ENCODE measurements around the gene CDC25A. TPM values are rescaled to one million over a fixed set of nuclear protein-coding genes. Genes with fewer than 3 reads are reported as not detected.
"Not testable (repeated sequence)": the region's sequence is repeated elsewhere in the genome, so short reads cannot be mapped to it uniquely, and the experiment has no call there.

CDC25A gene
- total RNA-seq, 1 donor from 2014 or later, result 0.87 TPM

DNA sequence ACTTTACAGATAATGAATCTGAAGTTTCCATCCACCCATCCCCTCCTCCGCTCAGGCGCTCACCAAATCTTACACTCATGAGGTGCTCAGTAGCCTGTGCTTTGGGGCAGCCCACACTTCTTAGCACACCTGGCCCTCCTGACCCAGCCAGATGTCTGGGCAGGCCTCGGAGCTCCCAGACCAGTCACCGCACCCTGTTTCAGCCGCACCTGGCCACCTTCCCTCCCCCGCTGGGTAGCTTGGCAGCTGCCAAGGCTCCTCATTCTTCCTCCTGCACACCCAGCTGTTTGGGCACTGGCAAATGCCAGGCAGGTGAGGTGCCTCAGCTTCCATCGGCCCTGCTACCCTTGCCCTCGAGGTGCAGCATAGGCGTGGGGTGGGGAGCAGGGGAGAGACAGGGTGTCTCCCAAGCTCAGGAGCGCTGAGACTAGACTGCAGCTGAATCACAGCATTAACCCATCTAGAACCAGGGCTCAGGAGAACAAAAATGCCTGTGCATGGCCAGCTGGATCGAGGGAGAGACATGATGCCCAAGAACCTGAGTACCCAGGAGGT, 45.8 kb downstream of the CDC25A start:
- no peak for DNase-seq (ENCODE audit: low spot score)

DNA sequence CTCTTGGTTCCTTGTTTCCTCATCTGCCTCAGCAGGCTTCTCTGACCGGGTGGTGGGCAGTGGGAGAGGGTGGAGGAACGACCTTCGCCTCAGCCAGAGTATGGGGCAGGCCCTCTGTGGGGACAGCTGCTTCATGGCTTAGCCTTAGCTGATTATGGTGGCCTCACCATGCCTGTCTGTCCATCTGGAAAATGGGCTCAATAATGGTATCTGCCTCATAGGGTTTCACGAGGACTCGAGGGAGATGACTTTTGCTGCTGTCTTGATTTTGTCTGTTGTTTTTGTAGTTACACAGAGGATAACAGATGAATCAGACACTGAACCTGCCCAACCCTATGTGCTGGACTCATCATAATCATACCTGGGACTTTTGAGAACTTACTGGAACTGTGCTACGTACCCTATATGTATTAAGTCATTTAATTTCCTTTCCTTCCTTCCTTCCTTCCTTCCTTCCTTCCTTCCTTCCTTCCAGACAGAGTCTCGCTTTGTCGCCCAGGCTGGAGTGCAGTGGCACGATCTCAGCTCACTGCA, 46.5 kb downstream of the CDC25A start:
- DNase-seq (ENCODE audit: low spot score), result no peak

DNA sequence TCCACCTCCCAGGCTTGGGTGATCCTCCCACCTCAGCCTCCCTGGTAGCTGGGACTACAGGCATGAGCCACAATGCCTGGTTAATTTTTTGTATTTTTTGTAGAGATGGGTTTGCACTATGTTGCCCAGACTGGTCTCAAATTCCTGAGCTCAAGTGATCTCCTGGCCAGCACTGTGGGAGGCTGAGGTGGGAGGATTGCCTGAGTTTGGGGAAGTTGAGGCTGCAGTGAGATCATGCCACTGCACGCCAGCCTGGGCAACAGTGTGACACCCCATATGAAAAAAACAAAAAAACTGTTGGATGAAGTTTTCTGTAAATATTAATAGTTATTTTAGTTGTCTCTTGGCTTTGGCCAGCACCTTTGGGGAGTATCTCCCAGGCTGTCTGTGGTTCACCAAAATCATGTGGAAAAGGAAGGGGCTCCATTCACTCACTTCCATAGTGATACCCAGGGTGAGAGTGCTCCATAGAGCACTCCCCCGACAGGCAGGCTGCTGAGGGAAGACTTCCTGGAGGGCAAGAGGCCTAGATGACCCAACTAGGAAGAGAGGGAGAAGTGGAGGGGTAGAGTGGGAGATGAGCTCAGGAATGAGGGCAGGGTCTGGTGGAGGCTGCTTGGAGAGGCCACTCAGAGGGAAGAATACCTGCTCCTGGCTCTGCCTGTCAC, 47.1 kb downstream of the CDC25A start:
- no peak for DNase-seq (ENCODE audit: low spot score)

DNA sequence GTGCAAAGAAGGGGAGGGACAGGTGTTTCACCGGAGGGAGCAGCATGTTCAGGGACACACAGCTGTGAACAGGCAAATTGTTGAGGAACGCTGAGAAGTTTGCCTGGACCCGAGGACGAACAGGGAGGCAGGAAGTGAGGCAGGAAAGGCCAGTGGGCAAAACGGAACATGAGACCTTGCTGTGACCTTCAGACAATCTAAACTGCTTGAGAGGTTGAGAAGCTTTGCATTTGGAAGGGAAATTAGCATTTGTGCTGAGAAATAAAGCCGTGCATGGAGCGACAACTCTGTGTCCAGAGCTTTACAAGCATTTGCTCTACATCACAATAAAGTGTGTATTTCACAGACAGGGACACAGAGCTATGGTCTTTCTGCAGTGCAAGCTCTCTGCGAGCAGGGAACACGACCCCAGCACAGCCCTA, 47.9 kb downstream of the CDC25A start:
- DNase-seq (ENCODE audit: low spot score), result no peak

DNA sequence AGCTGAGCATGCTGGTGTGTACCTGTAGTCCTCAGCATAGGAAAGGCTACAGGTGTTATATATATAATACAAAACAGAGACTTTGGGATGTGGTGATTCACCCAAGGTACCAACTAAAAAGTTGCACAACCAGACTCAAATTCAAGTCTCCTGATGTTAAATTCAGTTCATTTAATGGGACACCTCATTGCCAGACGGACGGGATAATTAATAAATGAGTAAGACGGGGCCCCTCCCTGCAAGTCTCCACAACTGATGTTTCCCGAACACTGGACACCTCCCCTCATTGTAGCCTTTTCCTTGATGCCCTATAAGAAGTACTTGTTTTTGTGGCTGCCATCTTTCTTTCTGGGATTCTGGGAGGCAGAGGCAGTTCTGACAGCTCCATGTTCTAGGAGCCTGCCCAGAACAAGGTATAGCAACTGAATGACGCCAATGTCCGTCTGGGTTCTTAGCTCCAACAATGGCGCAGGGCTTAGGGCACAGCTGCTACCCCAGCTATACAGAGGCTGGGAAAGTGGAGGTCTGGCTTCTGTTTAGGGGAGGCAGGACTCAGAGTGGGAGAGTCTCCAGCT, 50.7 kb downstream of the CDC25A start:
- DNase-seq (ENCODE audit: low spot score), result no peak

DNA sequence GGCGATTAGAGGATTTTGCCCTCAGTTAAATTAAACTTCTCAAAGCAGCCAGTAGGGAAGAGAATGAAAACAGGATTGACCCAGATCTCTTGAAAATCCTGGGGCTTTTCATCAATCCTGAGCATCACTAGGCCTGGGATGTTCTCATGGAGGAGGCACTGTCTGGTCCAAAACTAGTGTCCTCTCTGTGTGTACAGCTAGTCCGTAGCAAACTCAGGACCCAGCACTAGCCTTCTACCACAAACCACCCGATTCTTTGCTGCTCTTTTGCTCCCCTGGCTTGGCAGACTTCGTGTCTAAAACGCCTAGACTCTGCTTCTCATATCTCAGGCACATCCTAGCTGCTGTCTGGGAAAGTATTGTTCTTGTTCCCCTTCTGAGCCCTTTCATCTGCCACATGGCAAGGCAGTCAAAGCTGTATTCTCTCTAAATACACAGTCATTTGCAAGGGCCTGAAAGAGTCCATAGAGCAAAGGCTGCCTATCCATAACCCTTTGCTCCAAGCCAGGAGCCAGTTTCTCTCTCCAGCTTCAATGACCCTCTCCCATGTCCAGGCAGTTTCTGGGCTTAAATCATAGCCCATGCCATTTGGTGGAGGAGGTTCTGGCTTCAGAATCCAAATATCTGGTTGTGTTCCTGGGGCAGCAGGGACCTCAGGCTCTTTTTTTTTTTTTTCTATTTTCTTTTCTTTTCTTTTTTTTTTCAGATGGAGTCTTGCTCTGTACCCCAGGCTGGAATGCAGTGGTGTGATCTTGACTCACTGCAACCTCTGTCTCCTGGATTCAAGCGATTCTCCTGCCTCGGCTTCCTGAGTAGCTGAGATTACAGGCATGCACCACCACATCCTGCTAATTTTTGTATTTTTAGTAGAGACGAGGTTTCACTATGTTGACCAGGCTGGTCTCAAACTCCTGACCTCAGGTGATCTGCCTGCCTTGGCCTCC, 52.4 kb downstream of the CDC25A start:
- DNase-seq (ENCODE audit: low spot score), result no peak

DNA sequence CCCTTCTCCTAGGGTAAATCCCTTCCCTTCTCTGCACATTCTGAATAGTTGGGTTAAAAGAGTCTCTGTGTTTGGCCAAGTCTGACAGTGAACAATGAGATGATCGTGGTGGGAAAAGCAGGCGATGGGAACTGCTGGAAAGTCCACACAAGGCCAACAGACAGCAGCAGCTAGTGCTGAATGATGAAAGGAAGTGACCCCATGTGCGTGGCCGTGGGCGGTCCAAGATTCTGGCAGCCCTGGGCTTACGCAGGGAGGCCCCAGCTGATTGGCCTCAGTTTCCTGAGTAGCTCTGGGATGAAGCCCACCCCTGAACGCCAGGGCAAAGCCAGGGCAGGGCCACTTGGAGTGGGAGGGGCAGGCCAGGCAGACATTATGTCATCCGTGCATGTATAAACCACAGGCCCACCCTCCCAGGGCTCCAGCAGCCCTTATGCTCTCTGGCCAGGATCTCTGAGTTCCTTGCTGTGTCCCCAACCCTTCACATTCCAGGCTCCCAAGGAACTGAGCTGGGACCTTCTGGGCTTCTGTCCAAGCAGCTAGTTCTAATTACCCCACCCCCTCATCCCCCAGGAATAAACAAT, 57.8 kb downstream of the CDC25A start:
- DNase-seq (ENCODE audit: low spot score), result no peak

DNA sequence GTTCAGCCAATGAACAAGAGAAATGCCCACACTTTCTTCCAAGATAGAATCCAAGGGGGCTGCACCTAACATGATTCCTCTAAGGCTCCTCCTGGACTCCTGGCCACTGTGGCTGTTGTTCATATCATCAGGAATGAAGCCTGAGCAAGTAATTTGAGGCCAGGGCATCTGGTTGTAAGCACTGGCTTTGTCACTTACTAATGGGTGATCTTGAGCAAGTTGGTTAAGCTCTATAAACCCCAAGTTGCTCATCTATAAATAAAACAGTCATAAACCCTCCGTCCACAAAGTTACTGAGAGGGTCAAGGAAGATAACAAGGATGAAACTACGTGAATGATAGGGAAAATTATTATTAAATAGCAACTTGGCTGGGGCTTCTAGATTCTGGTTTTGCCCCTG, 58.3 kb downstream of the CDC25A start:
- DNase-seq (ENCODE audit: low spot score), result no peak

DNA sequence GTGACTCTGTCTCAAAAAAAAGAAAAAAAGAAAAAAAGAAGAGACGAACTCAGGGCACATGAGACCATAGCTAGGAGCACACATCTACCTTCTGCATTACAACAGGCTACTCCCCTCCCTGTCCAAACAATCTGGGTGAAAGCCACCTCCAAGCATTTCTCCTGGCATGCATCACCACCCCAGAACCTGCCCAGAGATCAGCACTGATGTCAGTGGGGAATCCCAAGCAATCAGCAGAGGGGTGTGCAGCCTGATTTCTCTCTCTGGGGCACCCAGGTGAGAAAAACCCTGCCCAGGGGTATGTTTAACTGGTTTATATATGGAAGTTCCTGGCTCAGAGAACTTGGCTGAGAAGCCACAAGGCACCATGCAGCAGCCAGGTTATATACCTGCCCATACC, 59.4 kb downstream of the CDC25A start:
- DNase-seq (ENCODE audit: low spot score), result no peak

DNA sequence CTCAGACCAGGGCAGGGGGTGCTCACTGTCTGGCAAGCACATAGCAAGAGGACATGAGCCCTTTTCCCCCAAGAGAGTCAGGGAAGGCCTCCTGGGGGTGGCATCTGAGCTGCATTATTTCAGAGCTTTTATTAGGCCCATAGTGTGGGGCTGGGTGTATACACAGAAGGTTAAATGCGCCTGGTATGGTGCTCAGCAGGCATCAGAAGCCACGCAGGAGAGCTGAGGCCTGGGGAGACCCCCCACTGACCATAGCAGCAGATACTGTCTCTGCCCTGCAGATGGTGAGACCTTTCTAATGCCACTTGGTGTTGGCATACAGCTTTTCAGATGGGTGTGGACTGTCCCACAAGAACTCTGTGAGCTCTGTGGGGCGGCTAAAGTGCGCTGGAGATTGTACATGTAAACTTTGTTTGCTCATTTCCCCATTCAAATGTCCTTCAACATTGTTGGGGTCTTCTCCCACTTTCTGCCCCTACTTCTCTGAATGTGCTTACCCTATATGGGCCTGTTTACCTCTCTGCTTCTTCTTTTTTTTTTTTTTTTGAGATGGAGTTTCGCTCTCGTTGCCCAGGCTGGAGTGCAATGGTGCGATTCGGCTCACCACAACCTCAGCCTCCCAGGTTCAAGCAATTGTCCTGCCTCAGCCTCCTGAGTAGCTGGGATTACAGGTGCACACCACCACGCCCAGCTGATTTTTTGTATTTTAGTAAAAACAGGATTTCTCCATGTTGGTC, 62.2 kb downstream of the CDC25A start:
- no peak for DNase-seq (ENCODE audit: low spot score)

DNA sequence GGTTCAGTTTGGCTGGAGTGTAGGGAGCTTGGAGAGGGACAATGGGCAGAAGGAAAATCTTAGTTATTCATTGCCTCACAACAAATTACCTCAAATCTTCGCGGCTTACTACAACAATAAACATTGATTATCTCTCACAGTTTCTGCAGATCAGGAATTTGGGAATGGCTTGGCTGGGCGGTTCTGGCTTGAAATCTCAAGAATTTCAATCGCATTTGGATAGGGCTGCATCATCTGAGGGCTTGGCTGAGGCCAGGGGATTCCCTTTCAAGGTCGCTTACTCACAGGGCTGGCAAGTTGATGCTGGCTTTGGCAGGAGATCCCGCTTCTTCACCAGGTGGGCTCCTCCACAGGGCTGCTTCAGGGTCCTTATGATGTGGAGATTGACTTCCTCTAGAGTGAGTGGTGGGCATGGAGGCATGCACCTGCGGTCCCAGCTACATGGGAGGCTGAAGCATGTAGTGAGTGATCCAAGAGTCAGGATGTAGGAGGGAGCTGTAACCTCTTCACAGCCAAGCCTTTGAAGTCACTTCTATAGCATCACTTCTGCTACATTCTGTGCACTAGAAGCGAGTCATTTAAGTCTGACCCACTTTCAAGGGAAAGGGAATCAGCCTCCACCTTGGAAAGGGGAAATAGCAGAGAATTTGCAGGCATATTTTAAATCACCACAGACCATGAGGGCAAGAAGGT, 63.1 kb downstream of the CDC25A start:
- no peak for DNase-seq (ENCODE audit: low spot score)

DNA sequence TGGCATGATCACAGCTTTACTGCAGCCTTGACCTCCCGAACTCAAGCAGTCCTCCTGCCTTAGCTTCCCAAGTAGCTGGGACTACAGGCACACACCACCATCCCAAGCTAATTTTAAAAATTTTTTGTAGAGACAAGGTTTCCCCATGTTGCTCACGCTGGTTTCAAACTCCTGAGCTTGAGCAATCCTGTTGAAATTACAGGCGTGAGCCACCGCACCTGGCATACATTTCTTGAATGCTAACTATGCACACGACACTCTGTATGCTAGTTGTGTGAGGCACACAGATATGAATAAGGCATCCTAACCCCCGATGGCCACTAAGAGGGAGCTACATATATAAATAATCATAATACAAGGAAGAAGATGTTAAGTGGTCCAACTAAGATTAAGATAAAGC, 64.9 kb downstream of the CDC25A start:
- no peak for DNase-seq (ENCODE audit: low spot score)

DNA sequence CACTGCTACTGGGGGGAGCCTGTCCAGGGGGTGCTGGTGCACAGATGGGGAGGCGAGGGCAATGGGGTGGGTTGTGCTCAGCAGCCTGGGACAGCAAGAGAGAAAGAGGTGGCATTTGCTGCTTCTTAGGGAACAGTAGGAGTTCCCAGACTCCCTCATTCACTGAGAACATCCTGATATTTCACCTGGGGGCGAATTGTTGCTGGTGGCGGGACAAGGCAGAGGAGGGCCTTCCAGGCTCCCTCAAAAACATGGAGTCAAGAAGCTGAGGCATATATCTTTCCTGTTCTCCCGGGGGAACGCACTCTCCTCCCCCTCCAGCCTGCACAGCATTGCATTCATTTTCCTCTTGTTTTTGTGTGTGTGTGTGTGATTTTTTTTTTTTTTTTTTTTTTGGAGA, 65.7 kb downstream of the CDC25A start:
- no peak for DNase-seq (ENCODE audit: low spot score)

DNA sequence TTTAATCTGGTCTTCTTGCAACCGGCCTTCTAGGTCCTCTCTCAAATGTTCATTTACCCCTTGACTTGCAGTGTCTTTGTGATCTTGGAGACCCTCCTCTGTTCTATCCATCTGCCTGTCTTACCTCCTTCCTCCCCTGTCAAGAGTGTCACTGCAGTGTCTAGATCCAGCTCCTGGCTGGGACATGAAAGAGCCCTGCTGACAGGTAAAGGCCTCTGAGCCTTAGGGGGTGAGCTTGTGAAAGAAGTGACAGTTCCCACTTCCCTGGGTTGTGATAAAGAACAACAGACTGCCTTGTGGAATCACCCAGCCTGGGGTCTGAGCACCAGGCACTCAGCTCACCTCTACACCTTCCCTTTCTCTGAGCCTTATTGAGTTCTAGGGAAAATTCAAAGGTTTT, 68.0 kb downstream of the CDC25A start:
- DNase-seq (ENCODE audit: low spot score), result no peak

DNA sequence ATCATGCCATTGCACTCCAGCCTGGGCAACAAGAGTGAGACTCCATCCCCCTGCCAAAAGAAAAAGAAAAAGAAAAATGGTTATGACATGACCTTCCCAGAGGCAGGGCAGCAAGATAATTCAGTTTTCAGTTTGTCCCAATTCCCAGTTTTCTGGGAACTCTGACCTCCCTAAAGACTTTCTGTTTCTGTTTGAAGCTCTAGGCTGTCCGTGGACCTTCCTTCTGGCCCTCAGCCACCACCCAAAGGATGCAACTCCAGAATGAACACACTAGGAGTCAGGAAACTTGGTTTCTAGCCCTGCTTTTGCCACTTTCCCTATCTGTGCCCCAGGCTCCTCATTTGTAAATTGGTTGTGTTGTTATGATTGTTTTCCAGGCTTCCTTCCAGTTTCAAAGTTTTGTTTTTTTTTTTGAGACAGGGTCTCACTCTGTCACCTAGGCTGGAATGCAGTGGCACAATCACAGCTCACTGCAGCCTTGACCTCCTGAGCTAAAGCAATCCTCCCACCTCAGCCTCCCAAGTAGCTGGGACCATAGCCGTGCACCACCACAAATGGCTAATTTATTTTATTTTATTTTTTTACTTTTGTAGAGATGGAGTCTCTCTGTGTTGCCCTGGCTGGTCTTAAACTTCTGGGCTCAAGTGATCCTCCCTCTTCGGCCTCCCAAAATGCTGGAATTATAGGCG, 68.6 kb downstream of the CDC25A start:
- DNase-seq (ENCODE audit: low spot score), result no peak

DNA sequence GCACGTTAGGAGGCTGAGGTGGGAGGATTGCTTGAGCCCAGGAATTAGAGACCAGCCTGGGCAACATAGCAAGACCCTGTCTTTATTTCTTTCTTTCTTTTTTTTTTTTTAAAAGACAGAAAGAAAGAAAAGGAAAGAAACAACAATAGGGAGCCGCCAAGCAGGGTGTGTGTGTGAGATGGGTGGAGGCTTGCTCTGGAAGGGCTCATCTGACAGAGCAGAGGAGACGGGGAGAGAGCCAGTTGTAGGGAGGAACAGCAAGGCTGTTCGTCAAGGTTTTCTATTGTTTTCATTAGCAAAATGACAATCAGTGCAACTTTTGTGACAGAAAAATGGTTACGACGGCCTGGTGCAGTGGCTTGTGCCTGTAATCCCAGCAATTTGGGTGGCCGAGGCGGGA, 69.3 kb downstream of the CDC25A start:
- DNase-seq (ENCODE audit: low spot score), result no peak

DNA sequence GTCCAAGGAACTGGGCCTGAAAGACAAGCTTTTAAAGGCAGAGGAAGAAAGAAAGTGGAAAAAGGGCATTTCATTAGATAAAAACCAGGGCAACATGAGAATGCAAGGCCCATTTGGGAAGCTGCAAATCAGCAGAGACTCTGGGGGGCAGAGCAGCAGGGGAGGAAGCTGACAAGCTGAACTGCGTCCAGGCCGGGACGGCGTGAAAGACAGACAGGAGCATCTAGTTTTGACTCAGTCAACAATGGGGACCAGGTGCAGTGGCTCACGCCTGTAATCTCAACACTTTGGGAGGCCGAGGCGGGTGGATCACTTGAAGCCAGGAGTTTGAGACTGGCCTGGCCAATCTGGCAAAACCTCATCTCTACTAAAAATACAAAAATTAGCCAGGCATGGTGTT, 69.9 kb downstream of the CDC25A start:
- no peak for DNase-seq (ENCODE audit: low spot score)

DNA sequence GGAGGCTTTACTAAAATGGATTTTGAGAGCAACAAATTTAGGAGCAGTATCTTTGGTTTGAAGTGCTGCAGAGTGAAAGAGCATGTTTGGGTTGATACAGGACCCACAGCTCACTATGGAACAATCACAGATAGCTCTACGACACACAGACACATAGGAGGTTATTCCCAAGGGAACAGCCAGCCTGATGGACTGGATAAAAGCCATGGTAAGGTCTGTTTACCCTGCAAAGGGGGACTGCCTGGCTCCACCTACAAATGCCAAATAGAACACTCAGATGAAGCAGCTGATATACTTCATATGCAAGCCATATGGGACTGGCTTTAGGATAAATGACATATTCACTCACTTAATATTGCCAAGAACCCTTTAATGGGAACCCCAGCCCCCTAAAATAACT, 75.4 kb downstream of the CDC25A start:
- DNase-seq (ENCODE audit: low spot score), result no peak

DNA sequence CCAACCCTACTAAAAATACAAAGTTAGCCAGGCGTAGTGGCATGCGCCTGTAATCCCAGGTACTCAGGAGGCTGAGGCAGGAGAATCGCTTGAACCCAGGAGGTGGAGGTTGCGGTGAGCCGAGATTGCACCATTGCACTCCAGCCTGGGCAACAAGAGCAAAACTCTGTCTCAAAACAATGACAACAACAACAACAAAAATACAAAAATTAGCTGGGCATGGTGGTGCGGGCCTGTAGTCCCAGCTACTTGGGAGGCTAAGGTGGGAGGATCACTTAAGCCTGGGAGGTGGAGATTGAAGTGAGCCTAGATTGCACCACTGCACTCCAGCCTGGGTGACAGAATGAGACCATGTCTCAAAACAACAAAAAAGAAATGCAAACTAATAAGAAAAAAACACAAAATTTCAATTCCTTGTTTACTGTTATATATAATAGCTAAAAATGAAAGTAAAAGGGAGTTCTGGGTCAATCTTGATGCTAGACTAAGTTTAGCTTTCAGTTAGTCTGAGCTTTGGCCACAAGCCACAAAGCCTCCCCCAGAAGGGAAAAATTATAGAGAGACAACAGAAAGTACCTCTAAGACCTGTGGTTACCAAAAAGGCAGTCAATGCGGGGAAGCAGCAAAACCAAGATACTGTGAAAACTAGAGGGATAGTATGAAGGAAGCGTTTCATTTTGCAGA, 76.0 kb downstream of the CDC25A start:
- not testable (repeated sequence) for DNase-seq (ENCODE audit: low spot score)
